WERI-Rb-1 (cell line): ENCODE measurements around the gene DEK.

Source experiments
- DNase-seq: peaks from one replicate; pipeline ENCODE4 v3.0.0-alpha.2; 2020
- H3K27ac ChIP-seq: fragments of 250-450 bp; sonication (Bioruptor Pico); 2 replicates; pipeline ENCODE4 v1.5.1; 2020; ENCODE audit warnings: mild to moderate bottlenecking, moderate library complexity
- H3K27me3 ChIP-seq: fragments of 250-450 bp; sonication (Bioruptor Pico); 2 replicates; pipeline ENCODE4 v1.5.1; 2021; ENCODE audit warnings: mild to moderate bottlenecking, low read depth, moderate library complexity; ENCODE audit not compliant: insufficient read depth, severe bottlenecking
- H3K36me3 ChIP-seq: fragments of 250-450 bp; sonication (Bioruptor Pico); 2 replicates; pipeline ENCODE4 v1.5.1; 2020; ENCODE audit warnings: mild to moderate bottlenecking, moderate library complexity
- H3K4me3 ChIP-seq: 2 replicates; pipeline ENCODE4 v1.5.1; 2011; ENCODE audit warnings: low read depth, mild to moderate bottlenecking, control low read depth, low read length
- H3K9me3 ChIP-seq: fragments of 250-450 bp; sonication (Bioruptor Pico); 2 replicates; pipeline ENCODE4 v1.5.1; 2021; ENCODE audit warnings: mild to moderate bottlenecking, moderate library complexity; ENCODE audit not compliant: severe bottlenecking
- TF ChIP-seq, protein P1 (sequence below): IDR thresholded peaks from 2 replicates; pipeline ENCODE4 v1.5.1; 2011; ENCODE audit warnings: low read depth, mild to moderate bottlenecking, control low read depth, inconsistent platforms, low read length

The DEK gene

GRCh38 chr6:18254793-18255192 lies 9.5 kb downstream of the DEK start:
- Histone ChIP-seq H3K9me3 (no peaks in the 10 kb centered on the region), H3K27ac (no peak overlapping the region), H3K4me3 (no peak overlapping the region), H3K27me3 (no peaks in the 10 kb centered on the region), H3K36me3 (peaks cover 95% of the 10 kb centered on the region)
- no peak for DNase-seq
- TF ChIP-seq, protein P1, sequence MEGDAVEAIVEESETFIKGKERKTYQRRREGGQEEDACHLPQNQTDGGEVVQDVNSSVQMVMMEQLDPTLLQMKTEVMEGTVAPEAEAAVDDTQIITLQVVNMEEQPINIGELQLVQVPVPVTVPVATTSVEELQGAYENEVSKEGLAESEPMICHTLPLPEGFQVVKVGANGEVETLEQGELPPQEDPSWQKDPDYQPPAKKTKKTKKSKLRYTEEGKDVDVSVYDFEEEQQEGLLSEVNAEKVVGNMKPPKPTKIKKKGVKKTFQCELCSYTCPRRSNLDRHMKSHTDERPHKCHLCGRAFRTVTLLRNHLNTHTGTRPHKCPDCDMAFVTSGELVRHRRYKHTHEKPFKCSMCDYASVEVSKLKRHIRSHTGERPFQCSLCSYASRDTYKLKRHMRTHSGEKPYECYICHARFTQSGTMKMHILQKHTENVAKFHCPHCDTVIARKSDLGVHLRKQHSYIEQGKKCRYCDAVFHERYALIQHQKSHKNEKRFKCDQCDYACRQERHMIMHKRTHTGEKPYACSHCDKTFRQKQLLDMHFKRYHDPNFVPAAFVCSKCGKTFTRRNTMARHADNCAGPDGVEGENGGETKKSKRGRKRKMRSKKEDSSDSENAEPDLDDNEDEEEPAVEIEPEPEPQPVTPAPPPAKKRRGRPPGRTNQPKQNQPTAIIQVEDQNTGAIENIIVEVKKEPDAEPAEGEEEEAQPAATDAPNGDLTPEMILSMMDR, result no peak

DNA sequence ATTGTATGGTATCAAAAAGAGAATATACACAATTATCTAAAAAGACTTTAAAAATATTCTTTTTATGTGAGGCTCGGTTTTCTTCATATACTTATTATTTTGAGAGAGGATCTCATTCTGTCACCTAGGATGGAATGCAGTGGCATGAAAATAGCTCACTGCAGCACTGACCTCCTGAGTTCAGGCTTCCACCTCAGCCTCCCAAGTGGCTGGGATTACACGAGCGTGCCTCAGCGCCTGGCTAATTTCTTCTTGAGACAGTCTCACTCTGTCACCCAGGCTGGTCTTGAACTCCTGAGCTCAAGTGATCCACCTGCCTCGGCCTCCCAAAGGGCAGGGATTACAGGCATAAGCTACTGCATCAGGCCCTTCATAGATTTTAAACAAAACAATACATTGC lies 10.7 kb downstream of the DEK start:
- no peaks in the 10 kb centered on the region for H3K9me3 ChIP-seq
- H3K36me3 ChIP-seq, result peaks cover 97% of the 10 kb centered on the region
- no peaks in the 10 kb centered on the region for H3K27me3 ChIP-seq
- H3K4me3 ChIP-seq, result no peak overlapping the region
- H3K27ac ChIP-seq, result no peak overlapping the region
- DNase-seq, result peak; percentile 30
- TF ChIP-seq, protein P1, result no peak

- Histone ChIP-seq H3K36me3 (peaks cover 97% of the 10 kb centered on the region), H3K9me3 (no peaks in the 10 kb centered on the region), H3K27me3 (no peaks in the 10 kb centered on the region), H3K27ac (no peak overlapping the region), H3K4me3 (no peak overlapping the region)
- DNase-seq, result no peak
- TF ChIP-seq, protein P1, result no peak
These were observed 15.1 kb downstream of the DEK start for GRCh38 chr6:18249271-18249670.

GRCh38 chr6:18248698-18249097 lies 15.6 kb downstream of the DEK start:
- no peak for DNase-seq
- peaks cover 97% of the 10 kb centered on the region for H3K36me3 ChIP-seq
- no peak overlapping the region for H3K4me3 ChIP-seq
- TF ChIP-seq, protein P1, result no peak
- no peaks in the 10 kb centered on the region for H3K27me3 ChIP-seq
- H3K27ac ChIP-seq, result no peak overlapping the region
- no peaks in the 10 kb centered on the region for H3K9me3 ChIP-seq

- no peaks in the 10 kb centered on the region for H3K9me3 ChIP-seq
- no peaks in the 10 kb centered on the region for H3K27me3 ChIP-seq
- H3K4me3 ChIP-seq, result no peak overlapping the region
- TF ChIP-seq, protein P1, result no peak
- no peak for DNase-seq
- no peak overlapping the region for H3K27ac ChIP-seq
- H3K36me3 ChIP-seq, result peaks cover 99% of the 10 kb centered on the region
These were observed 17.3 kb downstream of the DEK start for GRCh38 chr6:18247002-18247401.

DNA sequence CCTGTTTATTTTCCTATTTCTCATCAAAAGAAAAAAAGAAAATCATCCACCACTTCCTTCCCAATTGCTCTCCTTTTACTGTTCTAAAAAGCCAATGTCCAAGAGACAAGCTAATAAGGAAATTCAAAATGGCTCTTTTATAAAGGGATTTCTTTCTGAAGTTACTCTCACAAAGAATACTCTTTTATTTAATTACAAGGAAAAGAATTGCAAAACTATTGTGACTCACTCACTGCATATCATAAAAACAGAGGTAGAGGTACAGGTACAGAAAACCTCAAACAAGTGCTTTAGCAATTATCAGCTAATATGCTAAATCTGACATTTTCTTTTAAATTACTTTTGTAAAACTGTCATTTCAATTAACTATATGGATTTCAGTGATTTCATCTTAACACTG lies 18.1 kb downstream of the DEK start:
- TF ChIP-seq, protein P1, result no peak
- no peak overlapping the region for H3K27ac ChIP-seq
- no peak for DNase-seq
- no peaks in the 10 kb centered on the region for H3K9me3 ChIP-seq
- no peak overlapping the region for H3K4me3 ChIP-seq
- H3K36me3 ChIP-seq, result peaks cover 99% of the 10 kb centered on the region
- H3K27me3 ChIP-seq, result no peaks in the 10 kb centered on the region
